ENCODE data around the gene ZBTB6.

Gene ZBTB6

GRCh38 chr9:122912964-122913673 is at the start of gene ZBTB6:
Gene ZBTB6 (minus strand): TSS chr9:122913323. CDS start chr9:122912072, 1,251 bp downstream.
- peak; percentile 22 for DNase-seq

- DNase-seq, result no peak
These were observed 48.0 kb upstream of the ZBTB6 start for GRCh38 chr9:122961139-122961538.

GRCh38 chr9:122955961-122956360 is 42.8 kb upstream of the ZBTB6 start:
- DNase-seq, result no peak

GRCh38 chr9:122954253-122954691 is 41.1 kb upstream of the ZBTB6 start:
- no peak for DNase-seq

GRCh38 chr9:122951056-122951455 is 37.9 kb upstream of the ZBTB6 start:
- DNase-seq, result no peak

- no peak for DNase-seq
These were observed 37.1 kb upstream of the ZBTB6 start for GRCh38 chr9:122950263-122950662.

GRCh38 chr9:122949696-122950095 is 36.6 kb upstream of the ZBTB6 start:
- no peak for DNase-seq

GRCh38 chr9:122948313-122948712 is 35.2 kb upstream of the ZBTB6 start:
- no peak for DNase-seq

GRCh38 chr9:122946461-122947005 is 33.4 kb upstream of the ZBTB6 start:
- no peak for DNase-seq

GRCh38 chr9:122944960-122945888 is 32.1 kb upstream of the ZBTB6 start:
- DNase-seq, result no peak

- no peak for DNase-seq
These were observed 28.6 kb upstream of the ZBTB6 start for GRCh38 chr9:122941582-122942234.

- DNase-seq, result peak; percentile 61
These were observed 27.8 kb upstream of the ZBTB6 start, which contains the start of gene RABGAP1 for GRCh38 chr9:122940749-122941581. Gene RABGAP1 (plus strand): TSS chr9:122941020. CDS start chr9:122957060, 16,040 bp downstream.

GRCh38 chr9:122940454-122940748 is 27.3 kb upstream of the ZBTB6 start:
- no peak for DNase-seq

- DNase-seq, result no peak
These were observed 26.5 kb upstream of the ZBTB6 start for GRCh38 chr9:122939601-122940000.

GRCh38 chr9:122936883-122937282 is 23.8 kb upstream of the ZBTB6 start:
- DNase-seq, result no peak

- DNase-seq, result no peak
These were observed 23.3 kb upstream of the ZBTB6 start for GRCh38 chr9:122936464-122936863.

GRCh38 chr9:122931226-122932121 is 18.4 kb upstream of the ZBTB6 start, which contains the start of gene ZBTB26:
Gene ZBTB26 (minus strand): TSS chr9:122931512. CDS start chr9:122919934, 11,578 bp downstream.
- peak; percentile 66 for DNase-seq

- no peak for DNase-seq
These were observed 17.6 kb upstream of the ZBTB6 start for GRCh38 chr9:122930541-122931225.

GRCh38 chr9:122929796-122930354 is 16.8 kb upstream of the ZBTB6 start:
- DNase-seq, result no peak

- no peak for DNase-seq
These were observed 10.8 kb upstream of the ZBTB6 start for GRCh38 chr9:122923947-122924346.

All from GOT3 (cell line).